HCT116 (cell line): Measurements from ENCODE around the gene FOXS1. TPM values are rescaled to one million over a fixed set of nuclear protein-coding genes. Genes with fewer than 3 reads are reported as not detected.

ENCODE experiments used
- ATAC-seq: fragments of 200-7000 bp; cut with Tn5 transposase; 2 replicates; pipeline ENCODE4 v1.9.1; 2020; ENCODE audit warnings: mild to moderate bottlenecking, moderate library complexity
- BruUV-seq: library from RNA; stranded (reverse); fragments of 400-500 nt; replicated peaks from 2 replicates; lab custom pipeline; 2021; lab: Mats Ljungman, UMichigan
- CTCF ChIA-PET: fragments of 300-600 bp; sonication (Branson Sonifier 250); formaldehyde crosslinking; loops from one replicate; lab custom pipeline; 2021; ENCODE audit warnings: antibody characterized with exemption; lab: Charles Lee
- POLR2A ChIA-PET: fragments of 300-600, 350-600 bp; sonication (Branson Sonifier 250); formaldehyde crosslinking; loops from one replicate; lab custom pipeline; 2021; ENCODE audit warnings: antibody characterized with exemption; lab: Charles Lee
- RAD21 ChIA-PET, 2 experiments: fragments of 300-600 bp; sonication (Branson Sonifier 250); formaldehyde crosslinking; loops; one replicate each; lab custom pipeline; 2023; ENCODE audit warnings: low total read pairs in 2 of 2; ENCODE audit not compliant: uncharacterized antibody in 2 of 2, unreplicated experiment in 2 of 2, low non-redundant PET in 1 of 2; lab: Charles Lee
- DNase-seq: peaks from one replicate; pipeline ENCODE4 v3.0.0-alpha.2; 2010; ENCODE audit warnings: low read depth, low spot score
- H2AFZ ChIP-seq: fragments of 200-600 bp; shearing (Covaris generic), sonication (generic); 2 replicates; pipeline ENCODE4 v1.6.1; 2017; ENCODE audit warnings: low read depth, mixed run types, mixed read lengths, antibody characterized with exemption, low read length; ENCODE audit not compliant: poor library complexity, severe bottlenecking
- H3K27ac ChIP-seq: 2 replicates; pipeline ENCODE4 v1.5.1; 2012; ENCODE audit warnings: low read depth, low read length
- H3K27me3 ChIP-seq: fragments of 200-600 bp; sonication (generic); 2 replicates; pipeline ENCODE4 v1.6.1; 2016; ENCODE audit warnings: mixed run types, low read length, mixed read lengths; ENCODE audit not compliant: insufficient read depth
- H3K36me3 ChIP-seq, 2 experiments: fragments of 200-500 bp in 1 of 2; fragments of 200-600 bp in 1 of 2; sonication (Bioruptor generic) in 1 of 2; sonication (generic) in 1 of 2; 2 replicates each; pipeline versions ENCODE4 v1.5.1 to v1.6.1; 2014 to 2016; ENCODE audit warnings: low read length in 2 of 2, inconsistent platforms in 1 of 2, mixed read lengths in 1 of 2, mixed run types in 1 of 2; ENCODE audit not compliant: insufficient read depth in 2 of 2, control insufficient read depth in 1 of 2
- H3K4me1 ChIP-seq, 2 experiments: fragments of 200-600 bp in 1 of 2; sonication (generic) in 1 of 2; 2 replicates each; pipeline versions ENCODE4 v1.5.1 to v1.6.1; 2012 to 2017; ENCODE audit warnings: low read length in 2 of 2, inconsistent platforms in 1 of 2, mild to moderate bottlenecking in 1 of 2, mixed read lengths in 1 of 2, mixed run types in 1 of 2, moderate library complexity in 1 of 2; ENCODE audit not compliant: insufficient read depth in 2 of 2, control insufficient read depth in 1 of 2
- H3K4me2 ChIP-seq: fragments of 200-600 bp; sonication (generic); 2 replicates; pipeline ENCODE4 v1.6.1; 2017; ENCODE audit warnings: mixed run types, low read length, mixed read lengths
- H3K4me3 ChIP-seq, 2 experiments: fragments of 200-600 bp in 1 of 2; sonication (generic) in 1 of 2; replicated peaks in 1 of 2; 2 replicates each; pipeline ENCODE4 v1.5.1; 2011 to 2016; ENCODE audit warnings: low read length in 2 of 2, control low read depth in 1 of 2, low read depth in 1 of 2, mild to moderate bottlenecking in 1 of 2, mixed read lengths in 1 of 2, mixed run types in 1 of 2
- H3K79me2 ChIP-seq: fragments of 200-600 bp; sonication (generic); 2 replicates; pipeline ENCODE4 v1.6.1; 2017; ENCODE audit warnings: mild to moderate bottlenecking, mixed run types, low read length, moderate library complexity, mixed read lengths; ENCODE audit not compliant: insufficient read depth
- H3K9ac ChIP-seq: fragments of 200-600 bp; sonication (generic); 2 replicates; pipeline ENCODE4 v1.6.1; 2016; ENCODE audit warnings: low read length, mixed read lengths
- H3K9me2 ChIP-seq: fragments of 200-600 bp; sonication (generic), shearing (Covaris generic); 2 replicates; pipeline ENCODE4 v1.6.1; 2017; ENCODE audit warnings: mixed run types, mild to moderate bottlenecking, moderate library complexity; ENCODE audit not compliant: insufficient read depth
- H3K9me3 ChIP-seq, 2 experiments: fragments of 200-500 bp in 1 of 2; fragments of 200-600 bp in 1 of 2; sonication (Bioruptor generic) in 1 of 2; sonication (generic) in 1 of 2; 2 replicates each; pipeline ENCODE4 v1.6.1; 2014 to 2017; ENCODE audit warnings: low read length in 2 of 2, mixed read lengths in 2 of 2, inconsistent platforms in 1 of 2, low read depth in 1 of 2, mild to moderate bottlenecking in 1 of 2, mixed run types in 1 of 2, moderate library complexity in 1 of 2; ENCODE audit not compliant: control insufficient read depth in 1 of 2, insufficient read depth in 1 of 2
- H4K20me1 ChIP-seq: fragments of 200-600 bp; sonication (generic), shearing (Covaris generic); 2 replicates; pipeline ENCODE4 v1.6.1; 2017; ENCODE audit warnings: mixed run types, mild to moderate bottlenecking, moderate library complexity; ENCODE audit not compliant: insufficient read depth
- CBX3 ChIP-seq: IDR thresholded peaks from 2 replicates; pipeline ENCODE4 v1.6.1; 2012; ENCODE audit warnings: low read depth
- CEBPB ChIP-seq: IDR thresholded peaks from 2 replicates; pipeline ENCODE4 v1.6.1; 2012; ENCODE audit warnings: low read depth
- EGR1 ChIP-seq: IDR thresholded peaks from 2 replicates; pipeline ENCODE4 v1.6.1; 2012; ENCODE audit warnings: low read depth
- ELF1 ChIP-seq: IDR thresholded peaks from 2 replicates; pipeline ENCODE4 v1.6.1; 2012; ENCODE audit warnings: low read depth, borderline replicate concordance
- EZH2 ChIP-seq: fragments of 200-600 bp; sonication (generic); IDR thresholded peaks from 2 replicates; pipeline ENCODE4 v1.6.1; 2017; ENCODE audit warnings: antibody characterized with exemption, mixed run types
- EZH2phosphoT487 ChIP-seq: fragments of 200-600 bp; IDR thresholded peaks from 2 replicates; pipeline ENCODE4 v1.6.1; 2018; ENCODE audit warnings: antibody characterized with exemption, borderline replicate concordance
- FOSL1 ChIP-seq: IDR thresholded peaks from 2 replicates; pipeline ENCODE4 v1.6.1; 2012; ENCODE audit warnings: low read depth
- JUND ChIP-seq: IDR thresholded peaks from 2 replicates; pipeline ENCODE4 v1.6.1; 2012
- POLR2A ChIP-seq: IDR thresholded peaks from 2 replicates; pipeline ENCODE4 v1.7.0; 2011; ENCODE audit warnings: borderline replicate concordance; ENCODE audit not compliant: insufficient read depth, insufficient read length; ENCODE audit errors: extremely low read depth
- RAD21 ChIP-seq: IDR thresholded peaks from 2 replicates; pipeline ENCODE4 v1.6.1; 2012; ENCODE audit warnings: low read depth, mild to moderate bottlenecking
- SRF ChIP-seq: IDR thresholded peaks from 2 replicates; pipeline ENCODE4 v1.6.1; 2012; ENCODE audit warnings: low read depth
- TCF7L2 ChIP-seq: IDR thresholded peaks from 2 replicates; pipeline ENCODE4 v1.7.0; 2011; ENCODE audit warnings: borderline replicate concordance, inconsistent platforms; ENCODE audit not compliant: insufficient read depth, insufficient read length; ENCODE audit errors: extremely low read depth
- ZNF274 ChIP-seq: fragments of 200-500 bp; sonication (Bioruptor generic); IDR thresholded peaks from 2 replicates; pipeline ENCODE4 v1.6.1; 2014; ENCODE audit warnings: mild to moderate bottlenecking, low read depth, low read length, inconsistent platforms
- intact Hi-C: fragments of 100-400 bp; cut with micrococcal nuclease; formaldehyde crosslinking; loops from 2 replicates; pipeline ENCODE4 v1.10.0; 2022
- total RNA-seq: library from RNA; stranded (reverse); gene quantifications from one replicate; pipeline ENCODE4 v1.2.1, GENCODE V29; 2021; ENCODE audit not compliant: unreplicated experiment
- TF ChIP-seq, protein P1 (sequence below): IDR thresholded peaks from 2 replicates; pipeline ENCODE4 v1.6.1; 2012
- TF ChIP-seq, protein P2 (sequence below): IDR thresholded peaks from 2 replicates; pipeline ENCODE4 v1.6.1; 2011; ENCODE audit warnings: mild to moderate bottlenecking, low read length, moderate library complexity; ENCODE audit not compliant: insufficient replicate concordance; ENCODE audit errors: extremely low read depth
- TF ChIP-seq, protein P3 (sequence below), 3 experiments: fragments of 200-600 bp in 1 of 3; sonication (generic) in 1 of 3; IDR thresholded peaks in 2 of 3; conservative IDR thresholded peaks in 1 of 3; 2 replicates each; pipeline ENCODE4 v1.5.1; 2012 to 2017; ENCODE audit warnings: low read depth in 2 of 3, low read length in 2 of 3, antibody characterized with exemption in 1 of 3, borderline replicate concordance in 1 of 3, control low read depth in 1 of 3, mild to moderate bottlenecking in 1 of 3, mixed read lengths in 1 of 3, mixed run types in 1 of 3, moderate library complexity in 1 of 3; ENCODE audit not compliant: insufficient read depth in 1 of 3

The FOXS1 gene
- total RNA-seq, 1 experiment from 2014 or later, result not detected

- ChIA-PET RAD21 (no interaction called here), CTCF (interaction anchor here (1.4 kb wide), 1 partner anchor 12 kb away, joined by 5 read pairs; no protein-coding TSS in a partner anchor), POLR2A (no interaction called here)
- no peaks in the 10 kb centered on the region for H3K79me2 ChIP-seq
- H3K4me2 ChIP-seq, result no peak overlapping the region
- H3K9ac ChIP-seq, result no peak overlapping the region
- H3K9me2 ChIP-seq, result no peaks in the 10 kb centered on the region
- TF ChIP-seq JUND, result no peak
- no peak for TF ChIP-seq SRF
- TF ChIP-seq EGR1, result no peak
- TF ChIP-seq TCF7L2, result no peak
- no peak for TF ChIP-seq CEBPB
- no peak for TF ChIP-seq EZH2phosphoT487
- H2AFZ ChIP-seq, result no peak overlapping the region
- intact Hi-C loops, result no loop called here
- H3K36me3 ChIP-seq, result peaks cover 0 to 5% of the 10 kb centered on the region in 2 experiments; a peak in 3 of 4 replicates
- H3K27me3 ChIP-seq, result no peaks in the 10 kb centered on the region
- H3K4me1 ChIP-seq, result peaks cover 0 to 11% of the 10 kb centered on the region in 2 experiments; a peak in 1 of 4 replicates
- no peaks in the 10 kb centered on the region for H3K9me3 ChIP-seq
- H4K20me1 ChIP-seq, result no peaks in the 10 kb centered on the region
- no TSS peak for BruUV-seq
- DNase-seq (no peak), ATAC-seq (no peak)
- H3K27ac ChIP-seq, result no peak overlapping the region
- no peak overlapping the region for H3K4me3 ChIP-seq
Measured at GRCh38 chr20:31811198-31811597, 34.2 kb downstream of the FOXS1 start.

DNA sequence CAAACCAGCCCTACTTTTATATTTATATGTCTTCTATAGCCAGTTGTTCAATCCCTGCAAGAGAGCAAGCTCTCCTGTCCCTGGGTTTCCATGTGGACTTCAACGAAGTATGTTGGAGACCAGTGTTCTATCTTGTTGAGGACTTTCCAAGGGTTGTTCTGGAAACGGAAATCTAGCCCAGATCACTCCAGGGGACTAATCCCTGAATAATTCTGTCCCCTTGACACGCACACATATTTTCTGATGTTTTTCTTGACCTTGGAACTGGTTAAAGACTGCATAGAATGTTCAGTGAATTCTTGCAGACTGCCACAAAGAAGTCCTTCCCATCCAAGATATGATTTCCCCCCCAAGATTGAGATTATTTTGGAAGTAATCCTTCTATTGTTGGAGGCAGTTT lies 35.7 kb downstream of the FOXS1 start:
- H3K79me2 ChIP-seq, result no peaks in the 10 kb centered on the region
- ChIA-PET POLR2A (no interaction called here), CTCF (no interaction called here), RAD21 (no interaction called here)
- no peak overlapping the region for H3K4me3 ChIP-seq
- intact Hi-C loops, result no loop called here
- no peak for TF ChIP-seq TCF7L2
- TF ChIP-seq EZH2phosphoT487, result no peak
- no peak for TF ChIP-seq ZNF274
- no peak for TF ChIP-seq FOSL1
- no peak for TF ChIP-seq ELF1
- TF ChIP-seq RAD21, result no peak
- TF ChIP-seq EZH2, result no peak
- TF ChIP-seq, protein P1, sequence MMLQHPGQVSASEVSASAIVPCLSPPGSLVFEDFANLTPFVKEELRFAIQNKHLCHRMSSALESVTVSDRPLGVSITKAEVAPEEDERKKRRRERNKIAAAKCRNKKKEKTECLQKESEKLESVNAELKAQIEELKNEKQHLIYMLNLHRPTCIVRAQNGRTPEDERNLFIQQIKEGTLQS, result no peak
- TF ChIP-seq, protein P2, sequence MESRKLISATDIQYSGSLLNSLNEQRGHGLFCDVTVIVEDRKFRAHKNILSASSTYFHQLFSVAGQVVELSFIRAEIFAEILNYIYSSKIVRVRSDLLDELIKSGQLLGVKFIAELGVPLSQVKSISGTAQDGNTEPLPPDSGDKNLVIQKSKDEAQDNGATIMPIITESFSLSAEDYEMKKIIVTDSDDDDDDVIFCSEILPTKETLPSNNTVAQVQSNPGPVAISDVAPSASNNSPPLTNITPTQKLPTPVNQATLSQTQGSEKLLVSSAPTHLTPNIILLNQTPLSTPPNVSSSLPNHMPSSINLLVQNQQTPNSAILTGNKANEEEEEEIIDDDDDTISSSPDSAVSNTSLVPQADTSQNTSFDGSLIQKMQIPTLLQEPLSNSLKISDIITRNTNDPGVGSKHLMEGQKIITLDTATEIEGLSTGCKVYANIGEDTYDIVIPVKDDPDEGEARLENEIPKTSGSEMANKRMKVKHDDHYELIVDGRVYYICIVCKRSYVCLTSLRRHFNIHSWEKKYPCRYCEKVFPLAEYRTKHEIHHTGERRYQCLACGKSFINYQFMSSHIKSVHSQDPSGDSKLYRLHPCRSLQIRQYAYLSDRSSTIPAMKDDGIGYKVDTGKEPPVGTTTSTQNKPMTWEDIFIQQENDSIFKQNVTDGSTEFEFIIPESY, result no peak
- TF ChIP-seq POLR2A, result no peak
- TF ChIP-seq CBX3, result no peak
- TF ChIP-seq, protein P3, sequence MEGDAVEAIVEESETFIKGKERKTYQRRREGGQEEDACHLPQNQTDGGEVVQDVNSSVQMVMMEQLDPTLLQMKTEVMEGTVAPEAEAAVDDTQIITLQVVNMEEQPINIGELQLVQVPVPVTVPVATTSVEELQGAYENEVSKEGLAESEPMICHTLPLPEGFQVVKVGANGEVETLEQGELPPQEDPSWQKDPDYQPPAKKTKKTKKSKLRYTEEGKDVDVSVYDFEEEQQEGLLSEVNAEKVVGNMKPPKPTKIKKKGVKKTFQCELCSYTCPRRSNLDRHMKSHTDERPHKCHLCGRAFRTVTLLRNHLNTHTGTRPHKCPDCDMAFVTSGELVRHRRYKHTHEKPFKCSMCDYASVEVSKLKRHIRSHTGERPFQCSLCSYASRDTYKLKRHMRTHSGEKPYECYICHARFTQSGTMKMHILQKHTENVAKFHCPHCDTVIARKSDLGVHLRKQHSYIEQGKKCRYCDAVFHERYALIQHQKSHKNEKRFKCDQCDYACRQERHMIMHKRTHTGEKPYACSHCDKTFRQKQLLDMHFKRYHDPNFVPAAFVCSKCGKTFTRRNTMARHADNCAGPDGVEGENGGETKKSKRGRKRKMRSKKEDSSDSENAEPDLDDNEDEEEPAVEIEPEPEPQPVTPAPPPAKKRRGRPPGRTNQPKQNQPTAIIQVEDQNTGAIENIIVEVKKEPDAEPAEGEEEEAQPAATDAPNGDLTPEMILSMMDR (IDR thresholded peaks at IDR 0.05 in 2 of 3, conservative IDR thresholded peaks at IDR 0.05 in 1 of 3; ENCODE audit: borderline replicate concordance in 1 of 3, insufficient read depth in 1 of 3, low read depth in 2 of 3, low read length in 2 of 3), result no peak
- H3K27me3 ChIP-seq, result no peaks in the 10 kb centered on the region
- no peak overlapping the region for H3K27ac ChIP-seq
- no peak for DNase-seq
- H4K20me1 ChIP-seq, result no peaks in the 10 kb centered on the region
- ATAC-seq, result no peak
- no peak overlapping the region for H3K9ac ChIP-seq
- no peaks in the 10 kb centered on the region for H3K9me2 ChIP-seq
- no TSS peak for BruUV-seq
- H2AFZ ChIP-seq, result no peak overlapping the region
- no peaks in the 10 kb centered on the region for H3K9me3 ChIP-seq
- H3K36me3 ChIP-seq, result peaks cover 4 to 7% of the 10 kb centered on the region in 2 experiments
- peaks cover 0 to 11% of the 10 kb centered on the region in 2 experiments; a peak in 1 of 4 replicates for H3K4me1 ChIP-seq
- no peak overlapping the region for H3K4me2 ChIP-seq
